Activated B cell treated with CpG ODN at 0.5 μM for 24 hours (primary cell): ENCODE data around the gene EPS8L2. TPM values are rescaled to one million over a fixed set of nuclear protein-coding genes. Genes with fewer than 3 reads are reported as not detected.

Experiments
- ATAC-seq: fragments of 200-7000 bp; cut with Tn5 transposase; one replicate; pipeline ENCODE4 v1.10.0; 2021; ENCODE audit warnings: low read depth, mild to moderate bottlenecking, moderate library complexity
- CTCF ChIA-PET: fragments of 350-600 bp; sonication (Branson Sonifier 250); formaldehyde crosslinking; loops from one replicate; lab custom pipeline; 2021; ENCODE audit warnings: antibody characterized with exemption; lab: Charles Lee
- POLR2A ChIA-PET: fragments of 350-600 bp; sonication (Branson Sonifier 250); formaldehyde crosslinking; loops from one replicate; lab custom pipeline; 2021; ENCODE audit warnings: antibody characterized with exemption; lab: Charles Lee
- DNase-seq: peaks from one replicate; pipeline ENCODE4 v3.0.0; 2022
- H3K27ac Mint-ChIP-seq: one replicate; pipeline ENCODE4 v1.8.0; 2020; ENCODE audit warnings: mixed read lengths
- H3K27me3 Mint-ChIP-seq: one replicate; pipeline ENCODE4 v1.8.0; 2021; ENCODE audit warnings: mixed read lengths
- H3K36me3 Mint-ChIP-seq: one replicate; pipeline ENCODE4 v1.8.0; 2021; ENCODE audit warnings: low read depth, mixed read lengths
- H3K4me1 Mint-ChIP-seq: one replicate; pipeline ENCODE4 v1.8.0; 2021; ENCODE audit warnings: mixed read lengths
- H3K4me3 Mint-ChIP-seq: one replicate; pipeline ENCODE4 v1.8.0; 2020; ENCODE audit warnings: mild to moderate bottlenecking, mixed read lengths
- H3K9me3 Mint-ChIP-seq: one replicate; pipeline ENCODE4 v1.8.0; 2020; ENCODE audit warnings: mixed read lengths
- CTCF ChIP-seq: fragments of 200-600 bp; IDR thresholded peaks from one replicate; pipeline ENCODE4 v1.8.0; 2022; ENCODE audit warnings: antibody characterized with exemption, mild to moderate bottlenecking
- intact Hi-C: fragments of 100-400 bp; cut with micrococcal nuclease; formaldehyde crosslinking; loops from one replicate; pipeline ENCODE4 v1.15.1; 2024
- total RNA-seq: library from RNA; stranded (reverse); gene quantifications from 2 replicates; pipeline ENCODE4 v1.2.3, GENCODE V29; 2022

The EPS8L2 gene
- total RNA-seq, 1 donor from 2014 or later: 5.9 TPM

- H3K27ac Mint-ChIP-seq: no peak overlapping the region
- H3K4me3 Mint-ChIP-seq: no peak overlapping the region
- DNase-seq: no peak
- ATAC-seq: no peak
- H3K4me1 Mint-ChIP-seq: peaks cover 5% of the 10 kb centered on the region
- ChIA-PET CTCF (no interaction called here), POLR2A (interaction anchor here (0.9 kb wide), 1 partner anchor 48 kb away, joined by 3 read pairs; the partner anchor contains the start of gene PNPLA2)
- H3K27me3 Mint-ChIP-seq: no peaks in the 10 kb centered on the region
- peaks cover 32% of the 10 kb centered on the region for H3K36me3 Mint-ChIP-seq
- intact Hi-C loops: no loop called here
- no peak for TF ChIP-seq CTCF
- no peaks in the 10 kb centered on the region for H3K9me3 Mint-ChIP-seq
Observed at GRCh38 chr11:770642-771616, 64.9 kb downstream of the EPS8L2 start.

- ATAC-seq (no peak), DNase-seq (no peak)
- CTCF ChIA-PET: no interaction called here
- Mint-ChIP-seq H3K9me3 (no peaks in the 10 kb centered on the region), H3K4me3 (no peak overlapping the region), H3K36me3 (peaks cover 27% of the 10 kb centered on the region), H3K27me3 (no peaks in the 10 kb centered on the region), H3K27ac (no peak overlapping the region), H3K4me1 (peaks cover 11% of the 10 kb centered on the region)
- intact Hi-C loops: no loop called here
- POLR2A ChIA-PET: no interaction called here
- no peak for TF ChIP-seq CTCF
Observed at GRCh38 chr11:771617-772204, 65.7 kb downstream of the EPS8L2 start.

GRCh38 chr11:772429-773390, 66.7 kb downstream of the EPS8L2 start:
- Mint-ChIP-seq H3K36me3 (peaks cover 22% of the 10 kb centered on the region), H3K4me1 (peaks cover 11% of the 10 kb centered on the region), H3K4me3 (no peak overlapping the region), H3K27ac (no peak overlapping the region), H3K9me3 (no peaks in the 10 kb centered on the region), H3K27me3 (no peaks in the 10 kb centered on the region)
- TF ChIP-seq CTCF: no peak
- ATAC-seq (no peak), DNase-seq (no peak)
- intact Hi-C loops: no loop called here
- ChIA-PET CTCF (no interaction called here), POLR2A (no interaction called here)

- ChIA-PET POLR2A (no interaction called here), CTCF (no interaction called here)
- Mint-ChIP-seq H3K27ac (no peak overlapping the region), H3K36me3 (peaks cover 22% of the 10 kb centered on the region), H3K27me3 (no peaks in the 10 kb centered on the region), H3K4me1 (peaks cover 13% of the 10 kb centered on the region), H3K9me3 (no peaks in the 10 kb centered on the region), H3K4me3 (no peak overlapping the region)
- no peak for TF ChIP-seq CTCF
- DNase-seq: no peak
- ATAC-seq: no peak
- intact Hi-C loops: no loop called here
Observed at GRCh38 chr11:773425-773824, 67.4 kb downstream of the EPS8L2 start.
